HG02610 (cell line): ENCODE measurements around the gene C18orf32.
"Not testable (repeated sequence)": the region's sequence is repeated elsewhere in the genome, so short reads cannot be mapped to it uniquely, and the experiment has no call there.

Experiments used
- ATAC-seq: cut with Tn5 transposase; IDR thresholded peaks from one replicate; pipeline ENCODE4 v1.9.1; 2021; ENCODE audit warnings: mild to moderate bottlenecking, moderate library complexity; ENCODE audit not compliant: unreplicated experiment

C18orf32 gene

GRCh38 chr18:49486953-49487710 lies at the start of gene C18orf32:
C18orf32 (minus strand) TSS chr18:49487234; CDS start chr18:49483748, 3,486 bp downstream.
- peak; percentile 96 for ATAC-seq

GRCh38 chr18:49534846-49535601 lies 48.0 kb upstream of the C18orf32 start:
- no peak for ATAC-seq

GRCh38 chr18:49531678-49532153 lies 44.7 kb upstream of the C18orf32 start:
- no peak for ATAC-seq

GRCh38 chr18:49529596-49529995 lies 42.6 kb upstream of the C18orf32 start:
- ATAC-seq = no peak

GRCh38 chr18:49527631-49528327 lies 40.7 kb upstream of the C18orf32 start:
- ATAC-seq = no peak

GRCh38 chr18:49525981-49526380 lies 38.9 kb upstream of the C18orf32 start:
- ATAC-seq = no peak

GRCh38 chr18:49524951-49525350 lies 37.9 kb upstream of the C18orf32 start:
- ATAC-seq = no peak

- no peak for ATAC-seq
Measured at GRCh38 chr18:49524349-49524748, 37.3 kb upstream of the C18orf32 start.

- ATAC-seq = not testable (repeated sequence)
Measured at GRCh38 chr18:49523580-49524093, 36.6 kb upstream of the C18orf32 start.

GRCh38 chr18:49521216-49521835 lies 34.3 kb upstream of the C18orf32 start:
- no peak for ATAC-seq

- no peak for ATAC-seq
Measured at GRCh38 chr18:49520661-49521145, 33.7 kb upstream of the C18orf32 start.

GRCh38 chr18:49519101-49519971 lies 32.3 kb upstream of the C18orf32 start:
- ATAC-seq = no peak

- no peak for ATAC-seq
Measured at GRCh38 chr18:49517483-49517882, 30.4 kb upstream of the C18orf32 start.

- no peak for ATAC-seq
Measured at GRCh38 chr18:49515516-49515915, 28.5 kb upstream of the C18orf32 start.

- ATAC-seq = not testable (repeated sequence)
Measured at GRCh38 chr18:49515003-49515402, 28.0 kb upstream of the C18orf32 start.

GRCh38 chr18:49514577-49514976 lies 27.5 kb upstream of the C18orf32 start:
- no peak for ATAC-seq

- ATAC-seq = not testable (repeated sequence)
Measured at GRCh38 chr18:49512876-49513275, 25.8 kb upstream of the C18orf32 start.

- no peak for ATAC-seq
Measured at GRCh38 chr18:49510393-49511115, 23.5 kb upstream of the C18orf32 start.

- ATAC-seq = not testable (repeated sequence)
Measured at GRCh38 chr18:49506438-49506837, 19.4 kb upstream of the C18orf32 start.
